ENCODE measurements around the gene FAHD1. TPM values are rescaled to one million over a fixed set of nuclear protein-coding genes. Genes with fewer than 3 reads are reported as not detected.

Gene FAHD1
- total RNA-seq, 1 experiment from 2014 or later: 23.8 TPM

- no peak for DNase-seq (ENCODE audit: low spot score)
These were observed 9.8 kb upstream of the FAHD1 start for GRCh38 chr16:1817276-1817589.

GRCh38 chr16:1817716-1818115 lies 9.3 kb upstream of the FAHD1 start:
- DNase-seq (ENCODE audit: low spot score): no peak

GRCh38 chr16:1818204-1818872 lies 8.7 kb upstream of the FAHD1 start:
- DNase-seq (ENCODE audit: low spot score): no peak

GRCh38 chr16:1818873-1819525 lies 8.0 kb upstream of the FAHD1 start:
- DNase-seq (ENCODE audit: low spot score): no peak

DNA sequence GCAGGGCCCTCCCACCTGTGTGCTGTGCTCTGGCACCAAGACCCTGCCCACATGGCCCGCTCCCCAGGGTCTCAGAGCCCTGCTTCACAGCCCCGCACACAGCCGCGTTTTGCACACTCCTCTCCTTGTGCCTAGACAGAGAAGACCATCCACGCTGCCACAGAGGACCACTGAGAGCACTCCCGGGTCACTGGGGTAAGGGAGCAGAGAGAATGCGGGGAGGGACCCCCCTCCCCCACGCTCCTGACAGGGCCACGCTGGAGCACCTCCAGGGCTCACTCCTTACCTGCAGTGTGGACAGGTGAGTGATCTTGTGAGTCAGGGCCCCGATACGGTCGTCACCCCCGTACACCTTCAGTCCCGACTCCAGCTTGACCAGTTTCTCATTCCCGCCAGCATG lies 7.4 kb upstream of the FAHD1 start:
- no peak for DNase-seq (ENCODE audit: low spot score)

GRCh38 chr16:1820096-1820945 lies 6.7 kb upstream of the FAHD1 start:
- DNase-seq (ENCODE audit: low spot score): no peak

DNA sequence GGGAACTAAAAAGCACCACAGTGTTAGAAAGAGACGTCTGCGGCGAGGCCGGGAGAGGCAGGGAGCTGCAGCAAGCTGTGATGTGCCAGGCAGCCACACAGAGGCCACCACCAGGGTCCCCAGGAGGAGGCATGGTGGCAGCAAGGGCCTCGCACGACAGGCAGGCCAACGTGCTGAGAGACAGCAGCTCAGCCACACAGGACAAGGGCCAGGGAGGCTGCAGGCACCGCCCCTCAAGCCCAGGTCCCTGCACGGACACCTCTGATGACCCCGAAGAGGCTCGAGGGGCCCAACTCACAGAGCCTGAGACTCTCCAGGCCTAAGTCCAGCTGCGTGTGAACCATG lies 6.1 kb upstream of the FAHD1 start:
- no peak for DNase-seq (ENCODE audit: low spot score)

- DNase-seq (ENCODE audit: low spot score): no peak
These were observed 5.0 kb upstream of the FAHD1 start for GRCh38 chr16:1821861-1822611.

DNA sequence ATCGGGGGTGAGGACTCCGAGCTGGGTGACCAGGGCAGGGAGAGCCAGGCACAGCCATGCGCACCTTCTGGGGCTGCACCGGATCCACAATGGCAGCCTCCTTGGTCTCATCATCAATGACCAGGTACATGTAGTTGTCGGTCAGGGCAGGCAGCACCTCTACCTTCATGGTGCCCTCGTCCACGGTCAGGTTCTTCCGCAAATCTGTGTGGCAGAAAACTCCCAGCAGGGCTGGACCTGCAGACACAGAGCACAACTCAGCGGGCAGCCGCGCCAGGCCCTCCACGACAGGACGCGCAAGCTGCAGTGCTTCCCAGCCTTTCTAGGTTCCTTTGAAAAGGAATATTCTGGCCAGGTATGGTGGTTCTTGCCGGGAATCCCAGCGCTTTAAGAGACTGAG lies 4.2 kb upstream of the FAHD1 start:
- DNase-seq (ENCODE audit: low spot score): no peak

- DNase-seq (ENCODE audit: low spot score): no peak
These were observed 3.2 kb upstream of the FAHD1 start for GRCh38 chr16:1823821-1824220.

- no peak for DNase-seq (ENCODE audit: low spot score)
These were observed 1.6 kb upstream of the FAHD1 start for GRCh38 chr16:1825381-1825863.

DNA sequence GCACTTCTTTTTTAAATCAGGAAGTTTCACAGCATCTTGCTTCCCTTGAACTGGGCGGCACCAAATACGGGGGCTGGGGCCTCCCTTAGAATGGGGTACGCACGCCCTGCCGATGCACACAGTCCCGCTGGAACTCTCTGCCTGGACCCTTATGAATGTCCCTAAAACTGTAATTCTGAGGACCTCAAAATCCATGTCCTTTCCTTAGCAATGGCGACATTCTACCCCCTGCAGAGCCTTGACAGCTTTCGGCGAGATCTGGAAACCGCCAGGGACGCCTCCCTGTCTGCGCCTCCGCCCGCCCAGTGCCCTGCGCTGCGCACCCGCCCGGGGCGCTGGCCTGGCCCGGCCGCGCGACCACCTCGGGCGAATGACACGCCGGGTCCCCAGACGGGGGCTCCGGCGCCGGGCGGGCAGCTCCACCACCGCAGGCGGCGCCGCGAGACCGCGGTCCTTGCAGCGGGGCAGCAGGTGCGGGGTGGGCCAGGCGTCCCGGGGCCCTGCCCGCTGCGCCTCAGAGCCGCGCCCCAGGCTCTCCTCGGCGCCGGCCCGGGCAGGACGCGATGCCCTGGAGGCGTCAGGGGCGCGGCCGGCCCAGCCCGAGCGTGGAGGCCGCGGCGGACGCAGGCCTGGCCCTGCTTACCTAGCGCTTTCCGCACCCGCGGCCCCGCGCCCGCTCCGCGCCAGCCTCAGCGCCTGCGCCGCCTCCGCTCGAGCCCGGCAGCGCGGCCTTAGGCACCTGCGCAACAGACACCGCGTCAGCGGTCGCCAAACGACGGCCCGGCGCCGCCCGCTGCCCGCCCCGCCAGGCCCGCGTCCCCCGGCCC lies 929 bp upstream of the FAHD1 start:
- no peak for DNase-seq (ENCODE audit: low spot score)

- no peak for DNase-seq (ENCODE audit: low spot score)
These were observed 1.8 kb downstream of the FAHD1 start for GRCh38 chr16:1828645-1829410.

DNA sequence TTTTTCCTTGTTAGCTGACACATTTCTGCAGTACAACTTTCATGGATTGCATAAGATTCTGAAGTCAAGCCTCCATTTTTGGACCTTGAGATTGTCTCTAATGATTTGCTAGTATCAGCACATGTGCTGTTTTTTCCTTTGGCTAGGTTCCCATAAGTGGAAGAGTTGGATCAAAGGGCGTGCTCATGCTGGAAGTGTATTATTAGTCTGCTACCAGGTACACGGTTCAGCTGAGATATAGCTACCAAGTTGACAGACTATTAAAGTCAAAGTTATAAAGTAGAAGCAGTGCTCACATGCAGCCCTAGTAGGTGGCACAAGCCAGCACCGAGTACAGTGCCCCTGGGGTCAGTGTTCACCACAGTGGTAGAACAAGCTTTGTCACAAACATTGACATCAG lies 3.2 kb downstream of the FAHD1 start:
- no peak for DNase-seq (ENCODE audit: low spot score)

DNA sequence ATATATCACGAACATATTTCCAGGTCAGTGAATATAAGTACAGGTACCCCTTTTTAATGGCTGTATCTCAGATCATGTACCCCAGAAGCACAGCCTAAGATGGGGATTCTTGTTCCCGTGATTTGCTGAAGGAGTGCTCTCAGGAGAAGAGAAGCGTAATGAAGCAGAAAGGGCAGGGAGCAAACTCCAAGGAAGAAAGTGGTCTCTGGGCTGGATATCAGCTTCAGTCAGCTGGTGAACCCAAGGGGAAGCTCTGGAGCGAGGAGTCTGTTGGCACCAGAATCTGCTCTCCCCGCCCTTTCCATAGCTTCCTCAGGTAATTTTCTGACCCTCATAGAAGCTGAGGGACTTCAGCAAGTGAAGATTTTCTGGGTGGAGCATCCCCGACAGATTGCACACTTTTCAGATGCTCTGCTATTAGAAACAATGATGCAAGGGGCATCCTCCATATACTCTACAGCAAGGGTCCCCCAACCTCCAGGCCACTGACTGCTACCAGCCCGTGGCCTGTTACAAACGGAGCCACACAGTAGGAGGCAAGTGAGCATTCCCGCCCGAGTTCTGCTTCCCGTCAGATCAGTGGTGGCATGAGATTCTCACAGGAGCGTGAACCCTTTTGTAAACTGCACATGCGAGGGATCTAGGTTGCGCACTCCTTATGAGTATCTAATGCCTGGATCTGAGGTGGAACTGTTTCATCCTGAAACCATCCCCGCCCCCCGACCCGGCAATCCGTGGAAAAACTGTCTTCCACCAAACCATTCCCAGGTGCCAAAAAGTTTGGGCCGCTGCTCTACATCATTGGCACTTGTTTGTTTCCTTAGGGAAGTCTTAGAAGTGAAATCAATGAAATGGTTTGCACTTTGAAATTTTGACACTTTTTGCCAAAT lies 4.4 kb downstream of the FAHD1 start:
- DNase-seq (ENCODE audit: low spot score): no peak

DNA sequence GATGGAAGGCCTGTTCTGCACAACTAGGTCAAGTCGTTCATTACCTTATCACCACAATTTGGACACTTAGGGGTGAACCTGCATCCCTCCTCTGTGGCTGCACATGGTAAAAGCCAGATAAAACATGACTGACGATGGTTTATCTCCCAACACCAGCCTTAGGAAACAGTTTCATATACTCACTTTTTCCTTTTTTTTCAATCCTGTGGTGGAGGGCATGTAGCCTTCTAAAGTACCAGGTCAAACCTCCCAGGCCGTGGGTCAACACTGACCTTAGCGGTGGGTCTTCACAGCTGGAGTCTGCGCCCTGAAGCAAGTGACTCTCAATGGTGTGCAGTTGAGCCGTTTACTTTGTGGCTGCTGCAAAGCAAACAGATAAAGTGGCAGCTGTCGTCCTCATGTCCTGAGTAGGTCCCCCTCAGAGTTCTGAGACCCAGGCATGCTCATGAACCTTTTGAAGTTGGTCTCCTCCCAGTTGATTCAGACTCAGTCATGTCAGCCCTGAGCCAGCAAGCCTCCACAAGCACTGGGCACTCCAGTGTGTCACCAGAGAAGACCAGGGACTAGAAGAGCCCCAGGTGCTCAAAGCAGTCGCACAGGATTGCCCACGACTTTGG lies 5.9 kb downstream of the FAHD1 start:
- no peak for DNase-seq (ENCODE audit: low spot score)

GRCh38 chr16:1834096-1834495 lies 7.1 kb downstream of the FAHD1 start:
- no peak for DNase-seq (ENCODE audit: low spot score)

DNA sequence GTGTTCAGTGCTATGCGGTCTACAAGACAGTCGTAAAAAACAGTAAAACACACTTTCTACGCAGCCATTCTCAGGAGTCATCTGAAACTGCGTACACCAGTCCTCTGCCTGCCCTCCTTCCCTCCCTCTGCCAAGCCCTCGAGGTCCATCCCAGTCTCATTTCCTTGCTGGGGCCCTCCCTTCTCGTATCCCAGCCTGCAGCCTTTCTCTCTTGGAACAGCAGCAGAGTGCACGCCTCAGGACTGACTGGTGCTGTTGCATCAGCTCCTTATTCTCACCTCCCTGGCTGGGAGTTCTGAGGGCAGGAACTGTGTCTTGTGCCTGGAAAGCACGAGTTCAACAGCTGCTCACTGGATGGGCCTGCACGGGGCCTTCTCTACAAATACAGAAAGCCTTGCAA lies 12.5 kb downstream of the FAHD1 start:
- DNase-seq (ENCODE audit: low spot score): peak; percentile 60

DNA sequence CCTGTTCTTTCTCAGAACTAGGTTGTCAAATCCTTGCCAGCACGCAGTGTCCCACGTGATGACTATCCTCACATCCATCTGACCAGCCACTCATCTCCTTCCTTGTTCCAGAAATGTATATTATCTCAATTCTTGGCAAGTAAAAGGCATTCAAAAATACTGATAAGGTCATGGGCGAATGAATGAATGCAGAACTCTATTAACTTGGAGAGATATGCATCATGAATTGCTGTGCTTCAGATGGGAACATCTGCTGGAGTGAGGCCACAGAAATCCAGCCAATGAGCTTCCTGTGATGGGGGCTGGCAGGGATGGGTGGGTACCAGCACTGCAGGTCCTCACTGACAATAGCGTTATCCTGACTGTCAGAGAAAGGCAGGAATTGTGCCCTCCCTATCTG lies 19.0 kb downstream of the FAHD1 start:
- DNase-seq (ENCODE audit: low spot score): no peak

Data from H4 (cell line).